GM18868 (cell line): ENCODE results near the gene TPD52L1.
"Not testable (repeated sequence)": the region's sequence is repeated elsewhere in the genome, so short reads cannot be mapped to it uniquely, and the experiment has no call there.

Experiments used
- ATAC-seq: cut with Tn5 transposase; IDR thresholded peaks from one replicate; pipeline ENCODE4 v1.9.1; 2021; ENCODE audit warnings: mild to moderate bottlenecking, moderate library complexity; ENCODE audit not compliant: unreplicated experiment

The TPD52L1 gene, protein sequence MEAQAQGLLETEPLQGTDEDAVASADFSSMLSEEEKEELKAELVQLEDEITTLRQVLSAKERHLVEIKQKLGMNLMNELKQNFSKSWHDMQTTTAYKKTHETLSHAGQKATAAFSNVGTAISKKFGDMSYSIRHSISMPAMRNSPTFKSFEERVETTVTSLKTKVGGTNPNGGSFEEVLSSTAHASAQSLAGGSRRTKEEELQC

GRCh38 chr6:125153391-125154117 lies at the start of gene TPD52L1:
TSS of gene TPD52L1 (plus strand) at chr6:125153773. CDS start at chr6:125153952, 179 bp downstream.
- ATAC-seq: peak; percentile 96

- no peak for ATAC-seq
Observed at GRCh38 chr6:125104425-125104824, 49.1 kb upstream of the TPD52L1 start.

DNA sequence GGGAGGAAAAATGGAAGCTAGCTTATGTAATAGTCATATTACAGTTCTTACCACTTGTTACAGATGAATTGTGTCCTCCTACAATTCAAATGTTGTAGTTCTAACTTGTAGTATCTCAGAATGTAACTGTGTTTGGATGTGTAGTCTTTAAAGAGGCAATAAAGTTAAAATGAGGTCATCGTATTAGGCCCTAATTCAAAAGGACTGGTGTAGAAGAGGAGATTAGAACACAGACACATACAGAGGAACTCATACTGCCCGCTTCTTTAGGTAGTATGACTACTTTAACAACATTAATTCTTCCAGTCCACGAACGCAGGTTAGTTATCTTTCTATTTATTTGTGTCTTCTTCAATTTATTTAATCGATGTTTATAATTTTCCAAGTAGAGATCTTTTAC lies 46.5 kb upstream of the TPD52L1 start:
- no peak for ATAC-seq

DNA sequence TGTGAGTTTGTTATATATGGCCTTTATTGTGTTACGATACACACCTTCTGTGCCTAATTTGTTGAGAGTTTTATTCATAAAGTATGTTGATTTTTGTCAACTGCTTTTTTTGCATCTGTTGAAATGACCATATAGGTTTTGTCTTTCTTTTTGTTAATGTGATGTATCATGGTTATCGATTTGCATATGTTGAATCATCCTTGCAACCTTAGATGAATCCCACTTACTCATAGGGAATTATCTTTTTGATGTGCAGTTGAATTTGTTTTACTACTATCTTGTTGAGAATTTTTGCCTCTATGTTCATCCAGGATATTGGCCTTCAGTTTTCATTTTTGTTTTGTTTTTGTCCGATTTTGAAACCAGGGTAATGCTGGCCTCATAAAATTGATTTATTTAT lies 45.7 kb upstream of the TPD52L1 start:
- ATAC-seq: no peak

DNA sequence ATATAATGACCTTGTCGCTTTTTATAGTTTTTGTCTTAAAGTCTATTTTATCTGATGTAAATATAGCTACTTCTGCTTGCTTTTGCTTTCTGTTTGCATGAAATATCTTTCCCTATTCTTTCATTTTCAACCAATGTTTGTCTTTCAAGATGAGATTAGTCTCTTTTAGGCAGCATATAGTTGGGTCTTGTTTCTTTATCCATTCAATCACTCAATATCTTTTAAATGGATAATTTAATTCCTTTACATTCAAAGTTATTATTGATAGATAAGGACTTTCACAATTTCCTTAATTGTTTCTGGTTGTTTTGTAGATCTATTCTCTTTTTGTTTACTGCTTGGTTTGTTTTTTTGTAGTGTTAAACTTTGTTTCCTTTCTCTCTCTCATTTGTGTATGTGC lies 43.5 kb upstream of the TPD52L1 start:
- ATAC-seq: no peak

DNA sequence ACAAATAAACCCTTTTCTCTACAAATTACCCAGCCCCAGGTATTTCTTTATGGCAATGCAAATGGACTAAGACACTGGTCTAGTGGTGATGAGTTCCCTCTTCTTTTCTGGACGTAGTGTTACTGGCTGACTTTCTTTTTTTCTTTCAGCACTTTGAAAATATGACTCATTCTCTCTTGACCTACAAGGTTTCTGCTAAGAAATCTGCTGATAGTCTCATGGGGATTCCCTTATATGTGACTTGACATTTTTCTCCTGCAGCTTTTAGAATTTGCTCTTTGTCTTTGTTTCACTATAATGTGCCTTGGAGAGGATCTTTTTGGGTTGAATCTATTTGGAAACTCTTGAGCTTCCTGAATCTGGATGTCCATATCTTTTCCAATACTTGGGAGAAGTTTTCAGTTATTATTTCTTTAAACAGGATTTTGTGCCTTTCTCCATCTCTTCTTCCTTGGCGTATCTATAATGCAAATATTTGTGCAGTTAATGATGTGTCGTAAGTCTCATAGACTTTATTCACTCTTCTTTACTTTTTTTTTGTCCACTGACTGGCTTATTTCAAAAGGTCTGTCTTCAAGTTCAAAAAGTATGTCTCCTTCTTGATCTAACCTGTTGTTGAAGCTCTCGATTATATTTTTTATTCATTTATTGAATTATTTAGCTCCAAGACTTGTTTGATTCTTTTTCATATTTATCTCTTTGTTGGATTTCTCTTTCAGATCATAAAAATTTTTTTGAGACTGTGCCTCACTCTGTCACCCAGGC lies 42.2 kb upstream of the TPD52L1 start:
- ATAC-seq: no peak

GRCh38 chr6:125112934-125113333 lies 40.6 kb upstream of the TPD52L1 start:
- no peak for ATAC-seq

- ATAC-seq: no peak
Observed at GRCh38 chr6:125114248-125114858, 39.2 kb upstream of the TPD52L1 start.

- ATAC-seq: no peak
Observed at GRCh38 chr6:125116170-125116569, 37.4 kb upstream of the TPD52L1 start.

- no peak for ATAC-seq
Observed at GRCh38 chr6:125116710-125117109, 36.9 kb upstream of the TPD52L1 start.

- no peak for ATAC-seq
Observed at GRCh38 chr6:125117818-125118217, 35.8 kb upstream of the TPD52L1 start.

GRCh38 chr6:125120054-125120590 lies 33.5 kb upstream of the TPD52L1 start:
- ATAC-seq: no peak

DNA sequence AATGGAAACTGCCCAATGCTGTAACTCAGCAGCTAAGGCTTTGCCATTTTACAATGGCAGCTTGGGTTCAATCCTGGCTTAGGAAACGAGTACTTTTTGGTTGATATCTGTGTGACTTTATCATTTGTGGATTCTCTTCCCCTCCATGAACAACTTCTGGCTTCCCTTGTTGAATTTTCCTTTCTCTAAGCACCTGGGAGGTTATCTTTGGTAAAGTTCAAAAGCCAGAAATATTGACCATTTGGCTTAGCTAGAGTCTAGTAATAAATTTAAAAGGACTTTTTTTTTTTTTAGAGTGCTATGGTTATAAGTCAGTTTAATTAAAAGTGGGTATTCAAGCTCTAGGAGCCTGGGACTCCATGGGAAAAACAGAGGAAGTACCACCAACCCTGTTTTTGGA lies 31.7 kb upstream of the TPD52L1 start:
- ATAC-seq: no peak

DNA sequence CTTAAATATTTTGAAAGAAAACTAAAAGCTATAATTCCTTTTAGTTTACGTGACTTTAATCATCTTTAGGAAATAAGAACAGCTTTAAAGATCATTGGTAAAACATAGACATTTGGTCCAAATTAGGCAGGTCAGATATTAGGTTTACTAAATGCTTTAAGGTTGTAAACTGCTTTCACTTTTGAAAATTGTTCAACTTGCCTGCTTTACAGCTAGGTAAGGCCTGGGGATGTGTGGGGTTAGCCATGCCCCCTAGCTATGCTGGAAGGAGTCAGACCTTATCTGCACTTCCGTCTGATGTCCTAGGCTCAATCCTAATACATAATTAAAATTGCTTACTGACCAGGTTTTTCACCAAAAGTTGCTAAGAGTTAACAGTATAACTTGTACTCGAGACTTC lies 30.5 kb upstream of the TPD52L1 start:
- ATAC-seq: no peak

DNA sequence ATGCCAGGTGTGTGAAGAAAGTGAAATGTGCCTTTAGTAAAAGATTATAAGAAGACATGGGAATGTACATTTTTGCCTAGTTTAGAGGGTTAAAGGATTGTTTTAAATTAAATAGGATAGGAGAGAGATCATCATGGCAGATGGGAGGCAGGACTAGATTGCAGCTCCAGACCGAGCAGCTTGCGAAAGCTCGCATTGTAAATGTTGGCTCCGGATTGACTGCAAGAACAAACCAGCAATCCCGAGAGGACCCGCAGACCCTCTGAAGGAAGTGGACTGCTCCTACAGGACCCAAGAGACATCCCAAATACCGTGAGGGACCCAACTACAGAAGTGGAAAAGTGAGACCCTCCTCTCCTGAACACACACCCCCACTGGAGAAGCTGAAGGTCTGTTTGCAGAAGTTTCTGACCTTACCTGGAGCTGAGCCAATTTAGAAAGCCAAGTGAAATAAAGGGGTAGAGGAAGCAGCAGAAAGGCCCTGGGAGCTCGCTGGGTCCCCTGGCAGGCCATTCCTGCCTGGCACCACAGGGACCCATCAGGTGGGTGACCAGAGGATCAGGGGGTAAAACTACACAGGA lies 30.0 kb upstream of the TPD52L1 start:
- ATAC-seq: no peak

DNA sequence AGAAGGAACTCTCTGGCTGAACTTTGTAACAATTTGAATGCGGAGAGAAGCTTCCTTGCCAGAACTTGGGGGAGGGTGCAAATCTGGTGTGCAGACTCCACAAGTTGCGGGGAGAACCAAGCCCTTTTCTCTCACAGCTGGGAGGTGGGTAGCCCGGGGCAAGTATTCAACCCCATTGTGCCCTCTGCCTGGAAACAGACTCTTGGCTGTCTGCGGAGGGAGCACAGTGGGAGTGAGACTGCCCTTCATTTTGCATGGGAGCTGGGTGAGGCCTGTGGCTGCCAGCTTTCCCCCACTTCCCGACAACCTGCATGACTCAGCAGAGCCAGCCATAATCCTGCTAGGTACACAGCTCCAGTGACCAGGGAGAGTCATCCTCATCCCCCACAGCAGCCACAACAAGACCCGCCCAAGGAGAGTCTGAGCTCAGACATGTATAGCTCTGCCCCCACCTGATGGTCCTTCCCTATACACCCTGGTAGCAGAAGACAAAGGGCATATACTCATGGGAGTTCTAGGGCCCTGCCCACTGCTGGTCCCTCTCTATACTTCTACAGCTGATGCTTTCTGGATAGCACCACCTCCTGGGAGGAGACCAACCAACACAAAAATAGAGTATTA lies 29.4 kb upstream of the TPD52L1 start:
- no peak for ATAC-seq

GRCh38 chr6:125125856-125126255 lies 27.7 kb upstream of the TPD52L1 start:
- not testable (repeated sequence) for ATAC-seq

DNA sequence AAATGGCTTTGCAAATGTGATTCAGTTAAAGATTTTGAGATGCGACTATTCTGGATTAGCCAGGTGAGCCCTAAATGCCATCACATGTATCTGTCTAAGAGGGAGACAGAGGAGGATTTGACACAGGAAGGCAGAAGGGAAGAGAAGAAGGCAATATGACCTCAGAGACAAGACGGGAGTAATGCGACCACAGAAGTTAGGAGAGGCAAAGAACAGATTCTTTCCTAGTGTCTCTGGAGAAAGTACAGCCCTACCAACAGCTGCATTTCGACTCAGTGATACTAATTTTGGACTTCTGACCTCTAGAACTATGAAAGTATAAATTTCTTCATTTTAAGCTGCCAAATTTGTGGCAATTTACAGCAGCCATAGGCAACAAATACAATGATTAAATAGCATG lies 24.2 kb upstream of the TPD52L1 start:
- no peak for ATAC-seq

- no peak for ATAC-seq
Observed at GRCh38 chr6:125132058-125132457, 21.5 kb upstream of the TPD52L1 start.

- no peak for ATAC-seq
Observed at GRCh38 chr6:125136378-125136777, 17.2 kb upstream of the TPD52L1 start.
